ENCODE results near the gene RHOB. TPM values are rescaled to one million over a fixed set of nuclear protein-coding genes. Genes with fewer than 3 reads are reported as not detected.

Gene RHOB
- total RNA-seq, 1 experiment from 2014 or later, result 28.1 TPM

GRCh38 chr2:20487392-20488174 is 40.7 kb downstream of the RHOB start:
- Mint-ChIP-seq H3K4me3 (ENCODE audit: unreplicated experiment) (no peak overlapping the region), H3K4me1 (ENCODE audit: insufficient read depth, unreplicated experiment) (peaks cover 17% of the 10 kb centered on the region), H3K9me3 (ENCODE audit: unreplicated experiment) (no peaks in the 10 kb centered on the region), H3K36me3 (ENCODE audit: insufficient read depth, unreplicated experiment) (no peaks in the 10 kb centered on the region), H3K27me3 (ENCODE audit: insufficient read depth, unreplicated experiment) (no peaks in the 10 kb centered on the region), H3K27ac (ENCODE audit: low read depth, unreplicated experiment) (no peak overlapping the region)
- POLR2A ChIA-PET, result no interaction called here
- TF ChIP-seq, protein P1, sequence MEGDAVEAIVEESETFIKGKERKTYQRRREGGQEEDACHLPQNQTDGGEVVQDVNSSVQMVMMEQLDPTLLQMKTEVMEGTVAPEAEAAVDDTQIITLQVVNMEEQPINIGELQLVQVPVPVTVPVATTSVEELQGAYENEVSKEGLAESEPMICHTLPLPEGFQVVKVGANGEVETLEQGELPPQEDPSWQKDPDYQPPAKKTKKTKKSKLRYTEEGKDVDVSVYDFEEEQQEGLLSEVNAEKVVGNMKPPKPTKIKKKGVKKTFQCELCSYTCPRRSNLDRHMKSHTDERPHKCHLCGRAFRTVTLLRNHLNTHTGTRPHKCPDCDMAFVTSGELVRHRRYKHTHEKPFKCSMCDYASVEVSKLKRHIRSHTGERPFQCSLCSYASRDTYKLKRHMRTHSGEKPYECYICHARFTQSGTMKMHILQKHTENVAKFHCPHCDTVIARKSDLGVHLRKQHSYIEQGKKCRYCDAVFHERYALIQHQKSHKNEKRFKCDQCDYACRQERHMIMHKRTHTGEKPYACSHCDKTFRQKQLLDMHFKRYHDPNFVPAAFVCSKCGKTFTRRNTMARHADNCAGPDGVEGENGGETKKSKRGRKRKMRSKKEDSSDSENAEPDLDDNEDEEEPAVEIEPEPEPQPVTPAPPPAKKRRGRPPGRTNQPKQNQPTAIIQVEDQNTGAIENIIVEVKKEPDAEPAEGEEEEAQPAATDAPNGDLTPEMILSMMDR (IDR thresholded peaks at IDR 0.05; ENCODE audit: unreplicated experiment), result no peak
- BruUV-seq (replicated peaks), result no TSS peak
- intact Hi-C loops (cut with micrococcal nuclease), result no loop called here
- CTCF ChIA-PET, result interaction anchor here (0.5 kb wide), 1 partner anchor 77 kb away, joined by 3 read pairs; no protein-coding TSS in a partner anchor
- no peak for DNase-seq (ENCODE audit: unreplicated experiment)

GRCh38 chr2:20488201-20488641 is 41.3 kb downstream of the RHOB start:
- H3K27me3 Mint-ChIP-seq (ENCODE audit: insufficient read depth, unreplicated experiment), result no peaks in the 10 kb centered on the region
- no peaks in the 10 kb centered on the region for H3K36me3 Mint-ChIP-seq (ENCODE audit: insufficient read depth, unreplicated experiment)
- ChIA-PET POLR2A (no interaction called here), CTCF (interaction anchor here (0.5 kb wide), 1 partner anchor 78 kb away, joined by 3 read pairs; no protein-coding TSS in a partner anchor)
- intact Hi-C loops (cut with micrococcal nuclease), result no loop called here
- H3K4me1 Mint-ChIP-seq (ENCODE audit: insufficient read depth, unreplicated experiment), result peaks cover 14% of the 10 kb centered on the region
- H3K4me3 Mint-ChIP-seq (ENCODE audit: unreplicated experiment), result no peak overlapping the region
- no peaks in the 10 kb centered on the region for H3K9me3 Mint-ChIP-seq (ENCODE audit: unreplicated experiment)
- BruUV-seq (replicated peaks), result no TSS peak
- DNase-seq (ENCODE audit: unreplicated experiment), result no peak
- H3K27ac Mint-ChIP-seq (ENCODE audit: low read depth, unreplicated experiment), result no peak overlapping the region
- TF ChIP-seq, protein P1 (IDR thresholded peaks at IDR 0.05; ENCODE audit: unreplicated experiment), result no peak

- no peak for DNase-seq (ENCODE audit: unreplicated experiment)
- TF ChIP-seq, protein P1 (IDR thresholded peaks at IDR 0.05; ENCODE audit: unreplicated experiment), result no peak
- no TSS peak for BruUV-seq (replicated peaks)
- intact Hi-C loops (cut with micrococcal nuclease), result no loop called here
- no peaks in the 10 kb centered on the region for H3K9me3 Mint-ChIP-seq (ENCODE audit: unreplicated experiment)
- H3K27me3 Mint-ChIP-seq (ENCODE audit: insufficient read depth, unreplicated experiment), result no peaks in the 10 kb centered on the region
- peaks cover 9% of the 10 kb centered on the region for H3K4me1 Mint-ChIP-seq (ENCODE audit: insufficient read depth, unreplicated experiment)
- H3K27ac Mint-ChIP-seq (ENCODE audit: low read depth, unreplicated experiment), result no peak overlapping the region
- ChIA-PET CTCF (interaction anchor here (0.8 to 1.0 kb wide), 2 partner anchors 36 to 162 kb away, joined by 3 read pairs; partner anchors contain the start of gene HS1BP3), POLR2A (no interaction called here)
- no peaks in the 10 kb centered on the region for H3K36me3 Mint-ChIP-seq (ENCODE audit: insufficient read depth, unreplicated experiment)
- no peak overlapping the region for H3K4me3 Mint-ChIP-seq (ENCODE audit: unreplicated experiment)
These were observed 41.9 kb downstream of the RHOB start for GRCh38 chr2:20488782-20489181.

DNA sequence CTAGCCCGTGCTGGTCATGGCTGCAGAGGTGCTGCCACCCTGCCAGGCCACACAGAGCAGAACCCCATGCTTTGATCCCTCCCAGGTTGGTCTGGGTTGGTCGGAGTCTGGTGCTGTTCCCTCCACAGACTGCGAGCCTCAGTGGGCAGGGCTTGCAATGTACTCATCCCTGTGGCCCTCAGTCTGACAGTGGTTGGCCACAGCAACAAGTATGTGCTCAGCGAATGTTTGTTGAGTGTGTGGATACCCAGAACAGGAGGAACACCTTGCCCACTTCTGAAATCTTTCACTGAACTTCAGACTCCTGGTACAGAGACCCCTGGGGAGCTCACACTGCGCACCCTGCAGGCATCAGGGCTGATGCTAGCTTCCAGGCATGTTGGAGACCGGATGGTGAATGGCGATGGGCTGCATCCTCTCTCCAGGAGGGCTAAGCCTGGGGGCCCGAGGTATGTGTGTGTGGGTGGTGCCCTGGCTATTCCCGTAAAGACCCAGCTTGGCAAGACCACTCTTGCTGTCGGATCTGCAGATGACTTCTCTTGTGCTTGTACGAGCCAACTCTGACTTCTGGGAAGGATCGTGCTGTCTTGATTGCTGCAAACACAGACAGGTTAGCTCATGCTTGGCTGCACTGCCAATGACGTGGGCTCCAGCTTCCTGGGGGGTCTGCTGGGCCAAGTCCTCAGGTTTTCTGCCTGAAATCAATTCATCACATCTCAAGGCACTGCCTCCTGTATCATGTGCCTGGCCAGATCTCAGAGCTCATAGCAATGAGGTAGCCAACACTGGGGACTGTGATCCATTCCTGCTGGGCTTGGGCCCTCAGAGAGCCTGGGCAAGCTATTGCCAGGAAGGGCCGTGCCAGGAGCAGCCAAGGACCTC is 43.7 kb downstream of the RHOB start:
- H3K9me3 Mint-ChIP-seq (ENCODE audit: unreplicated experiment), result no peaks in the 10 kb centered on the region
- peak; percentile 93 for DNase-seq (ENCODE audit: unreplicated experiment)
- H3K36me3 Mint-ChIP-seq (ENCODE audit: insufficient read depth, unreplicated experiment), result no peaks in the 10 kb centered on the region
- no peaks in the 10 kb centered on the region for H3K27me3 Mint-ChIP-seq (ENCODE audit: insufficient read depth, unreplicated experiment)
- no peak overlapping the region for H3K4me3 Mint-ChIP-seq (ENCODE audit: unreplicated experiment)
- no peaks in the 10 kb centered on the region for H3K4me1 Mint-ChIP-seq (ENCODE audit: insufficient read depth, unreplicated experiment)
- TF ChIP-seq, protein P1 (IDR thresholded peaks at IDR 0.05; ENCODE audit: unreplicated experiment), result no peak
- H3K27ac Mint-ChIP-seq (ENCODE audit: low read depth, unreplicated experiment), result no peak overlapping the region
- intact Hi-C loops (cut with micrococcal nuclease), result no loop called here
- no TSS peak for BruUV-seq (replicated peaks)
- ChIA-PET CTCF (interaction anchor here (0.7 to 1.0 kb wide), 3 partner anchors 19 to 118 kb away, joined by 3 to 4 read pairs (median 3); partner anchors contain the start of gene RHOB), POLR2A (interaction anchor here (1.3 kb wide), 1 partner anchor 11 kb away, joined by 3 read pairs; no protein-coding TSS in a partner anchor)

Data from MCF 10A (cell line).